Endothelial cell (in vitro differentiated cells): ENCODE data around the gene LRP2. TPM values are rescaled to one million over a fixed set of nuclear protein-coding genes. Genes with fewer than 3 reads are reported as not detected.
"Not testable (repeated sequence)": the region's sequence is repeated elsewhere in the genome, so short reads cannot be mapped to it uniquely, and the experiment has no call there.

Source experiments
- DNase-seq: peaks from one replicate; pipeline ENCODE4 v3.0.0; 2021; ENCODE audit warnings: low spot score
- H3K27ac Mint-ChIP-seq: one replicate; pipeline ENCODE4 v1.8.0; 2021; ENCODE audit warnings: mixed read lengths, inconsistent platforms; ENCODE audit not compliant: unreplicated experiment
- H3K27me3 Mint-ChIP-seq: one replicate; pipeline ENCODE4 v1.8.0; 2021; ENCODE audit warnings: mild to moderate bottlenecking, moderate library complexity, mixed read lengths, inconsistent platforms; ENCODE audit not compliant: unreplicated experiment
- H3K36me3 Mint-ChIP-seq: one replicate; pipeline ENCODE4 v1.8.0; 2021; ENCODE audit warnings: mild to moderate bottlenecking, low read depth, mixed read lengths, inconsistent platforms; ENCODE audit not compliant: unreplicated experiment
- H3K4me1 Mint-ChIP-seq: one replicate; pipeline ENCODE4 v1.8.0; 2021; ENCODE audit warnings: mild to moderate bottlenecking, mixed read lengths, inconsistent platforms; ENCODE audit not compliant: unreplicated experiment
- H3K4me3 Mint-ChIP-seq: one replicate; pipeline ENCODE4 v1.8.0; 2021; ENCODE audit warnings: mild to moderate bottlenecking, mixed read lengths, inconsistent platforms; ENCODE audit not compliant: unreplicated experiment
- H3K9me3 Mint-ChIP-seq: one replicate; pipeline ENCODE4 v1.8.0; 2021; ENCODE audit warnings: mixed read lengths, inconsistent platforms; ENCODE audit not compliant: unreplicated experiment
- total RNA-seq: library from RNA; stranded (reverse); fragmentation: NEBNext Ultra II Directional; extraction: Animal tissue kit (Norgen Biotek cat#: 25700); gene quantifications from one replicate; pipeline ENCODE4 v1.2.1, GENCODE V29; 2021; ENCODE audit not compliant: unreplicated experiment
- TF ChIP-seq, protein P1 (sequence below): fragments of 200-600 bp; sonication (generic); IDR thresholded peaks from one replicate; pipeline ENCODE4 v1.5.0; 2021; ENCODE audit warnings: antibody characterized with exemption; ENCODE audit not compliant: unreplicated experiment

Gene LRP2
- total RNA-seq, 1 donor from 2014 or later = 0.23 TPM

DNA sequence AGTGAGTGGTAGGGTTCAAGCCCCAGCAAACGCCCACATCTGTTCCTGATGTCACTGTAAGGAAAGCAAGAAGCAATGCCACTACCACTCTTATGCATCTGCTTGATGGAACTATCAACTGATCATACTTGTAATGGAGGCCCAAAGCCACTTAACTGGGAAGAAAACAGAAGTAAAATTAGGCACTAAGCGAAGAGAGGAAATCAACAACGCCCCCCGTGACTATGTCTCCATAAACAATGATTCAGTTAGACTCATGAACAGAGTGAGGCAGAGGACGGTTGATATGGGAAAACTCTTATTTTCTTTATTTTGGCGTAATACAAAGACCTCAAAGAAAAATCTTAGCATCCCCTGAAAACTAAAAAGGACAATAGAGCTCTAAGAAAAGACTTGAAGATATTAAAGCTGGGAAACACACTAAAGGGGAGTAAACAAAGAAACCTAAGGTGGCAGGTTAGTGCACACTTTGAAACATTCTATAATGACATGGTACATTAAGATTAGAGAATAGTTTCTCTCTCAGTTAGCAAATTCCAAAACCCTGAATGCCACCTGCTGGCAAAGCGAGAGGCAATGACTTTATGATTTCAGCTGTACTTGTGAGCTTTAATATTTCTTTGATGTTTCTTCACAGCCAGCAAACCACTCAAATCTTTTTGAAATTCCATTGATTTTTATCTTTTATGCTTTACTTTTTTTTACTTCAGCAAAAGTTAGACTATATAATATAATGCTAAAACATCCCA lies 86.5 kb downstream of the LRP2 start:
- Mint-ChIP-seq H3K4me1 (no peaks in the 10 kb centered on the region), H3K9me3 (no peaks in the 10 kb centered on the region), H3K27ac (no peak overlapping the region), H3K27me3 (no peaks in the 10 kb centered on the region), H3K4me3 (no peak overlapping the region), H3K36me3 (no peaks in the 10 kb centered on the region)
- no peak for DNase-seq
- TF ChIP-seq, protein P1, sequence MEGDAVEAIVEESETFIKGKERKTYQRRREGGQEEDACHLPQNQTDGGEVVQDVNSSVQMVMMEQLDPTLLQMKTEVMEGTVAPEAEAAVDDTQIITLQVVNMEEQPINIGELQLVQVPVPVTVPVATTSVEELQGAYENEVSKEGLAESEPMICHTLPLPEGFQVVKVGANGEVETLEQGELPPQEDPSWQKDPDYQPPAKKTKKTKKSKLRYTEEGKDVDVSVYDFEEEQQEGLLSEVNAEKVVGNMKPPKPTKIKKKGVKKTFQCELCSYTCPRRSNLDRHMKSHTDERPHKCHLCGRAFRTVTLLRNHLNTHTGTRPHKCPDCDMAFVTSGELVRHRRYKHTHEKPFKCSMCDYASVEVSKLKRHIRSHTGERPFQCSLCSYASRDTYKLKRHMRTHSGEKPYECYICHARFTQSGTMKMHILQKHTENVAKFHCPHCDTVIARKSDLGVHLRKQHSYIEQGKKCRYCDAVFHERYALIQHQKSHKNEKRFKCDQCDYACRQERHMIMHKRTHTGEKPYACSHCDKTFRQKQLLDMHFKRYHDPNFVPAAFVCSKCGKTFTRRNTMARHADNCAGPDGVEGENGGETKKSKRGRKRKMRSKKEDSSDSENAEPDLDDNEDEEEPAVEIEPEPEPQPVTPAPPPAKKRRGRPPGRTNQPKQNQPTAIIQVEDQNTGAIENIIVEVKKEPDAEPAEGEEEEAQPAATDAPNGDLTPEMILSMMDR = no peak

DNA sequence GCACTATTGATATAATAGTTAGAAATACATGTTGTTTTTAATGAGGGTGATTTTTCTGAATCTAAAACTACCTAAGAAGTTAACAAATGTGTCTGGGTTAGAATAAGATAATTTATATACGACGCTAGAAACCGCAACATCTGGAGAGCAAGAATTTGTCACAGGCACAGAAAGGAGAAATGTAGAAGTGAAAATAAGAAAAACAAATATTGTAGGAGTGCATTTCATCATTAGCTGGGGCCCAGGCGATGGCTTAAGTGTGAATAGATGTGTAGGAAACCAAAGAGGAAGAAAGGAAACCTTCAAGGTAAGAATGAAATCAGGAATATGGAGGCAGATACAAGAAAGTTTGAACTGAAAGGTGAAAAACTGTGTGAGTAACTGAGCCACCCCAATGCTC lies 90.3 kb downstream of the LRP2 start:
- no peaks in the 10 kb centered on the region for H3K36me3 Mint-ChIP-seq
- no peak overlapping the region for H3K4me3 Mint-ChIP-seq
- TF ChIP-seq, protein P1 = no peak
- DNase-seq = no peak
- H3K4me1 Mint-ChIP-seq = no peaks in the 10 kb centered on the region
- H3K27ac Mint-ChIP-seq = no peak overlapping the region
- H3K9me3 Mint-ChIP-seq = no peaks in the 10 kb centered on the region
- H3K27me3 Mint-ChIP-seq = no peaks in the 10 kb centered on the region

DNA sequence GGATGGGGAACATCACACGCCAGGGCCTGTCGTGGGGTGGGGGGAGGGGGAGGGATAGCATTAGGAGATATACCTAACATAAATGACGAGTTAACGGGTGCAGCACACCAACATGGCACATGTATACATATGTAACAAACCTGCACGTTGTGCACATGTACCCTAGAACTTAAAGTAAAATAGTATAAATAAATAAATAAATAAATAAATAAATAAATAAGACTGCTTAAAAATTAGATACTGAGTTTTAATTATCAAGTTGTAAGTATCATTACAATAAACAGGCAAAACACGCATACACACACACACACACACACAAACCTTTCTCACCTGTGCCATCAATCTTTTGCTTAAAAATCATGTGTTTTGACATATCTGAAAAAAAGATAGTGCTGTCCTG lies 91.8 kb downstream of the LRP2 start:
- not testable (repeated sequence) for DNase-seq, H3K27ac Mint-ChIP-seq, H3K4me3 Mint-ChIP-seq, H3K27me3 Mint-ChIP-seq, H3K9me3 Mint-ChIP-seq, H3K4me1 Mint-ChIP-seq, H3K36me3 Mint-ChIP-seq

DNA sequence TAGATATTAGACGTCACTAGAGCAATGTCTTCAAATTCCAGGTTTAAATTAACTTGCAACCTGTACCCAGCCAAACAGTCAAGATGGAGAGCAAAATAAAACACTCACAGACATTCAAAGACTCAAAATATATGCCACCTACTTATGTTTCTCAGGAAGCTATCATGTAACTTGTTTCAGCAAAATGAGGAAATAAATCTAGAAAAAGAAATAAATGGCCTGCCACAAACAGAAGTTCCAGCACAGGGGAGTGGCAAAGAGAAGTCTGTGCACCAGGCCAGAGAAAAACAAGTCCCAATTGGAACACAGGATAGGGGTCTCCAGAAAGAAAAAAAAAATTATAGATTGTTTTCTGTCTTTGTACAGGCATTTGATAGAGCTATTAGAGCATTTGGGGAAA lies 96.7 kb downstream of the LRP2 start:
- Mint-ChIP-seq H3K4me1 (no peaks in the 10 kb centered on the region), H3K9me3 (no peaks in the 10 kb centered on the region), H3K27ac (no peak overlapping the region), H3K27me3 (no peaks in the 10 kb centered on the region), H3K36me3 (no peaks in the 10 kb centered on the region), H3K4me3 (no peak overlapping the region)
- DNase-seq = no peak
- TF ChIP-seq, protein P1 = no peak

DNA sequence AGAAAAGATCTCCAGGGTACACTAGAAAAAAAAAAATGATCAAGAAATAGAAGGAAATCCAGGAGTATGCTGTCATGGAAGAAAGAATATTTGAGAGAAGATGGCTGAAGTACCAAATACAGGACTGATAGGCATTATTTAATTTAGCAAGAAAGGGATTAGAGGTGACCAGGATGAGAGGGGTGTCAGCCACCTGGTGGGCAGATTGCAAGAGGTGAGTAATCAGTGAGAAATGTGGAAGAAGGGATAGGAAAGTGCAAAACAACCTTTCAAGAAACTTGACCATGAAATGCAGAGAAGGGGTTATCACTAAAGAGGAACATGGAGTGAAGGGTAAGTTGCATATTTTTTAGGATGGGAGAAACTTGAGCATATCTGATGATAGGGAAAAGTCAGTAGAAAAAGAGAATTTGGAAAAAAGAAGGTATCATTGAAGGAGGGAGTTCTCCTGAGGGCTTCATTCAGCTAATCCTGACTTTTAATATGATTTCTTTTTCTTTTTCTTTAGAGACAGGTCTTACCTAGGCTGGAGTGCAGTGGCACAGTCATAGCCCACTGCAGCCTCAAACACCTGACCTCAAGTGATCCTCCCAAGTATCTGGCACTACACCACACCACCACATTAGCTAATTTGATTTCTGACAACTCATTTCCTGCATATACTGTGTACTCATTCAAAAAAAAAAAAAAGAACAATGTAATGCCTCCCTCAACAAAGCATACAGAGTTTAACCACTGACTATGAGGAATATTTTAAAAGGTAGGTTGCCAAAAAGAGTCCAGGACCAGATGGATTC lies 101.3 kb downstream of the LRP2 start:
- Mint-ChIP-seq H3K9me3 (no peaks in the 10 kb centered on the region), H3K36me3 (no peaks in the 10 kb centered on the region), H3K27ac (no peak overlapping the region), H3K4me1 (no peaks in the 10 kb centered on the region), H3K4me3 (no peak overlapping the region), H3K27me3 (no peaks in the 10 kb centered on the region)
- DNase-seq = no peak
- TF ChIP-seq, protein P1 = no peak
